Activated CD4-positive, alpha-beta T cell treated with anti-CD3 and anti-CD28 coated beads, Interleukin-2, amount 50 U/mL, for 4 hours (primary cell): Measurements from ENCODE around the gene GRM5.

Source experiments
- DNase-seq, 2 experiments: peaks; one replicate each; pipeline ENCODE4 v3.0.0-alpha.2; 2020

The GRM5 gene

GRCh38 chr11:88827018-88827676, 238.6 kb downstream of the GRM5 start:
- DNase-seq = no peak

DNA sequence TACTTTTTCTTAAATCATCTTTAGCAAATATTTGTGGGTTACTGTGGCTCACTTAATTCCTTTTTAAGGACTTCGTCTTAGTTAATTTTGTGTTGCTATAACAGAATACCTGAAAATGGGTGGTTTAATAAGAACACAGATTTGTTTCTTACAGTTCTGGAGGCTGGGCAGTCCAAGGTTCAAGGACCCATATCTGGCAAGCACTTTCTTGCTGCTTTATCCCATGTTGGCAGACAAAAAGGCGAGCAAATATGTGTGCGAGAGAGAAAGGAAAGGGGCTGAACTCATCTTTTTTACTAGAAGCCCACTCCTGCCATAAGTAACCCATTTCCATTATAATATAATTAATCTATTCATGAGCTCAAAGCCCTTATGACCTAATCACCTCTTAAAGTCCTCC, 246.2 kb downstream of the GRM5 start:
- no peak for DNase-seq

DNA sequence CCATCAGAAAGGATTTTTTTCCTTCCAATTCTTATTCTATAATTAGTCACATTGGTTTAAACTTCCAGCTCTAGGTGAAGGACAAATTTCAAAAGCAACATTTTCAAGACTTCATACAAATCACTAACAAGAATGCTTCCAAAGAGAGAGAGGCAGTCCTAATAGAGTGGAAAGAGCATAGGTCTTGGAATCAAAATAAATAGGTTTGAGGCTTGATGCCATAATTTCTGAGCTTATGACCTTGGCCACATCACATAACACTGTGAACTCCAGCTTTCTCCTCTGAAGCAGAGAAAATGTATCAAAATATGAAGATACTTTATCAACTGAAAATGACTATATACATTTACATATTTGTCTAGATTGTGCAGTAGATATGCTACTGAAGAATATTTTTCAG, 246.8 kb downstream of the GRM5 start:
- no peak for DNase-seq

- no peak for DNase-seq
Measured at GRCh38 chr11:88815505-88815904, 250.3 kb downstream of the GRM5 start.

DNA sequence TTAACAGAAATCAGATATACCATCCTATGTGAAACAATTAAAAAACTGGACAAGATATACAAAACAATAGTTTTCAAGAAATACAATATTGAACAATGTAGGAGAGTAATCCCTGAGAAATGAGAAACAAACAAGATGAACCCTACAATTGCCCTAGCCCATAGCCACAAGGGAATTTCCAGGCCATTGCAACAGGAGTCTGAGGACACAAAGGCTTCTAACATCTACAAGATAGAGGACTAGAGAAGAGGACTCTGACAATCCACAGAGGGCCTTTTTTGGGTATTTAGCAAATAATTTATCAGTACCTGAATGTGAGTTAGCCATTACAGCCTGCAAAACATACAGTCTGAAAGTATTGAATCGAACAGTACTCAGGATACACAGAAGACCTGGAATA, 251.7 kb downstream of the GRM5 start:
- DNase-seq = no peak

- no peak for DNase-seq
Measured at GRCh38 chr11:88813233-88813915, 252.4 kb downstream of the GRM5 start.

DNA sequence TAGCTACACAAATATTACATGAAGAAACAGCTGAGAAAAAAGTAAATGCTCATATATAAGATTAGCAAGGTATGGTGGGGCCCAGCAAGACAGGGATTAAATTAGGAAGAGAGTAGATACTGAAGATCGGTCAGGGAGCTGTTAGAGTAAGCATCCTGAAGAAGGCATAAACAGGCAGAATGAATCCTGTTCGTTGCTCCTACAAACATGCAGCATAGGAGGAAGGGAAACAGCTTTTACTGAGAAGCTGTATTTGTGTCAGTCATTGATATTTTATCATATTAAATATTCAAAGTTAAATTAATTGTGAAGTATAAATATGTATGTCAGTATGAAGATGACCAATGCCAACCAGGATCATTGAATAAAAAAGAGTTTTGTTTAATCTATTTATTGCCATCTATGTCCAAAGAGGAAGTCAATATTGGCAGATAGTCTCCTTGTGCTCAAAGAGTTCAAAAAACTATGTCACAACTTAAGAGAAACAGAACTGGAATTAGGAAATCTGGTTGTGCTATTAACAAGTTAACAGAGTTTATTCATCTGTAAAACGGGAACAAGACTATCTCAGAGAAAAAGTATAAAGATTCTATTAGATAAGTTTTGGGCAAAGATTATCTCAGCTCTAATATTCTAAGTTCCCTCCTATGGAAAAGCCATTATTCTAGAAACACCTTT, 255.2 kb downstream of the GRM5 start:
- DNase-seq = no peak

- no peak for DNase-seq
Measured at GRCh38 chr11:88809126-88809525, 256.7 kb downstream of the GRM5 start.

- no peak for DNase-seq
Measured at GRCh38 chr11:88807349-88807748, 258.4 kb downstream of the GRM5 start.

DNA sequence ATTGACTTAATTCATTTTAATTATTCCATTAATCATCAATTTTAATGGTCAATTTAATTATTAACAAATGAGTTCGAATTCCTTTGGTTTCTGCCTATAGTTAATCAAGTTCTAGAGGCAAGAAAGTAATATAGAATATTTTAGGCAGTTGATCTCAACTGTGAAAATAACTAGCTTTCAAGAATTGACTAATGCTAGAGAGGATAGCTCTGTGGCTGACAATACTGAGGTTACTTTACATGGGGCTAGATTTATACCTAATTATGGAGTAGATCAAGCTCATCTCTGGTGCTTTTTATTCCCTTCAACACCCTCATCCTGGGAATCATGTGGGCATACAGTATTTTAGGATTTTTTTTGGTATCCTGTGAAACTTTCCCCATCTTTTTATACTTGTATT, 259.4 kb downstream of the GRM5 start:
- no peak for DNase-seq

GRCh38 chr11:88801484-88802123, 264.2 kb downstream of the GRM5 start:
- no peak for DNase-seq

DNA sequence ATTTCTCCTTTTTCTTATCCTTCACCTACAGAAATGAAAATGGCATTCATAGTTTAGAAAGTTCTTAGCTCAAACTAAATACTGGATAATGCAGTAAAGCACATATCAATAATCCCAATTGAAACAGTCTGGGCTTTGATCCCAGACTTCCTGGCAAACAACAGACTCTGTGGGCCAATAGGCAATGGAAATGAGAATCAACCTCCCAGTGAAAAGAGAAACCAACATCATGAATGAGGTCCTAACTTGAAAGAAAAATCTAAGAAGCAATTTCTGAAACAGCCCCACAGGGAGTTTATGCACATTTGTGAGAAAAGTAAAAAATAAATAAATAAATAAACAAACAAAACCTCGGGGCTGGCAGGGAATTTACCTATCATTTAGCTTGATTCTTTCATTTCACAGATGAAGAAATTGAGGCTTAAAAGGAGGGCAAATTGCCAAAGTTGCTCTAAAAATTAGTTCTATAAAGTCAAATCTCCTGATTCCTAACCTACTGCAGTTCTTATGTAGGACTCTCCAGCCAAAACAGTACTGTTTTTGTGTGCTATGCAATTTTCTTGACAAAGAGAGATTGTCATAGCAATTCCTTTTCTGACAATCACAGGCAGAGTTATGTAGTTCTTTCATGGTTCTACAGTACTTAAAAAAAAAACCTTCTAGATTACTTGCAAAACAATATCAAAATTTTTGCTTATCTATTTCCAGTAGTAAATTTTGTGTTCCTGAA, 265.8 kb downstream of the GRM5 start:
- DNase-seq = no peak

GRCh38 chr11:88790182-88790581, 275.6 kb downstream of the GRM5 start:
- DNase-seq = no peak

DNA sequence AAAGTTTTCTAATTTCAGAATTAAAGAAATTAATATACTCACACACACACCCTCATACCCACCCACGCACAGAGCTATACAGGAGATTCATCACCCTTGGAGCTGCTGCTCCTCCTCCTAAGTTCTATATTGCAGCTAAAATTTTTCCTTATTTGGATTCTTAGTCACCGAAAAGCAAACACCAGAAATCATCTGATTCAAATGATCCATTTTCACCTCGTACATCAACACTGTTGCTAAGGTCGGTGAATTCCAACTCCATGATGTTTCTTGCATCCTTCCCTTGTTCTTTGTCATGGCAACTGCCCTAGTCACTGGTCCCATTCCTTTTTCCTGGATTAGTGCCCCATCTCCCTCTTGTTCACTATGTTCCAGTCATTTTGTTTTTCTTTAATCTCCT, 286.2 kb downstream of the GRM5 start:
- no peak for DNase-seq

DNA sequence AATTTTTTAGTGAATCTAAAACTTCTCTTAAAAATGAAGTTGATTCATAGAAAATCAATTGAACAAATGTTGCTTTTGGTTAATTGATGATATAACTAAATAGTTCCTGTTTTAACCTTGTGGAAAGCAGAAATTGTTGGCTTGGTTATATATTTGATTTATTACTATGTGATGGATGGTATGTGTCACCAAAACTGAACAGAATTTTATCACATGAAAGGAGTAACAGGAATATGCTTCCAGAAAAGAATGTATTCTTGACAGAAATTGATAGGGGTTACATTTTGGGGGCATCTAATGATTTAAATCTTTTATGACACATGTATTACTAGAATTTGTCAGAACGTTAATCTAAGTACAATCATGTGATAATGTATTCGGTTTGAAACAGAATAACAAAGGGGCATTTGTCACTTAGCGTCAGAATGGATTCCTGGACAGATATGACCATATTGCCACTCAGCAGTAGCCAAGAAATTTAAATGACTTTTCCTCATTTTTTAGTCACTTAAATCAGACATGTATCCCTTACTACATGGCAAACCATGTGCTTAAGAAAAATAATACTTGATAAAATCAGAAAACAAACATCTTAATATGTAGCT, 295.2 kb downstream of the GRM5 start:
- DNase-seq = no peak

GRCh38 chr11:88744140-88744539, 321.6 kb downstream of the GRM5 start:
- no peak for DNase-seq

GRCh38 chr11:88739524-88739923, 326.3 kb downstream of the GRM5 start:
- no peak for DNase-seq

- DNase-seq = no peak
Measured at GRCh38 chr11:88709567-88709966, 356.2 kb downstream of the GRM5 start.

GRCh38 chr11:88704485-88704884, 361.3 kb downstream of the GRM5 start:
- no peak for DNase-seq

DNA sequence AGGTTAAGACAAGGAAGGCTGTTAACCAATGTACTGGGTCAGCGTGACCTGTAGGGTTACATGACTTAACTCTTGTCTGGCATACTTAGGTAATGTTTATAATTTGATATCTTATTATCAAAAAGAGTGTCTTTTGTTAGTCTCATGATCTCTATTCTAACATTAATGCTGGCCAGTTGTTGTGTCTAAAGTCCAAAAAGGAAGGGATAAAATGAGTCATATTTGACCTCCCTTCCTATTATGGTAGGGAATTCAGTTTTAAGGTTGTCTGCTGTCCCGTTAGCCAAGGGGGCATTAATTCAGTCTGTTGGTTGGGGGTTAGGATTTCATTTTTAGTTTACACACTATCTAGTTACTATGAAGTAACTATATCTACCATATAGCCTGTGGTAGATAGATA, 364.0 kb downstream of the GRM5 start:
- no peak for DNase-seq

DNA sequence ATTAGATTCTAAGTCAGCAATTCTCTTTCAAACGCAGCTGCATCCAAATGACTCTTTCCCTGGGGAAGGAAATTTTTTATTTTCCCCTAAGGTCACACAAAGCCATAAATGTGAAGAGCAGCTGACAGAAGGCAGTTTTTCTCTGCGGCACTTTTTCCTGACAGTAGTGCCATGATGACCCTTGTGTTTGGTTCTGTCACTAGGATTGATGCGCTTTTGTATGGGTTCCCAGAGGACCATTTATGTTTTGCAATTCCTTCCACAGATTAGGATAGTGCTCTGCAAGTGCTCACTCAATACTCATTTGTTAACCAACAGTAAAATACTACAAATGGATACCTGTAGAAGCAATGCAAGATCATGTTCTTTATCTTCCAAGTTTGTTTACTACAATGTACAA, 368.6 kb downstream of the GRM5 start:
- DNase-seq = no peak

DNA sequence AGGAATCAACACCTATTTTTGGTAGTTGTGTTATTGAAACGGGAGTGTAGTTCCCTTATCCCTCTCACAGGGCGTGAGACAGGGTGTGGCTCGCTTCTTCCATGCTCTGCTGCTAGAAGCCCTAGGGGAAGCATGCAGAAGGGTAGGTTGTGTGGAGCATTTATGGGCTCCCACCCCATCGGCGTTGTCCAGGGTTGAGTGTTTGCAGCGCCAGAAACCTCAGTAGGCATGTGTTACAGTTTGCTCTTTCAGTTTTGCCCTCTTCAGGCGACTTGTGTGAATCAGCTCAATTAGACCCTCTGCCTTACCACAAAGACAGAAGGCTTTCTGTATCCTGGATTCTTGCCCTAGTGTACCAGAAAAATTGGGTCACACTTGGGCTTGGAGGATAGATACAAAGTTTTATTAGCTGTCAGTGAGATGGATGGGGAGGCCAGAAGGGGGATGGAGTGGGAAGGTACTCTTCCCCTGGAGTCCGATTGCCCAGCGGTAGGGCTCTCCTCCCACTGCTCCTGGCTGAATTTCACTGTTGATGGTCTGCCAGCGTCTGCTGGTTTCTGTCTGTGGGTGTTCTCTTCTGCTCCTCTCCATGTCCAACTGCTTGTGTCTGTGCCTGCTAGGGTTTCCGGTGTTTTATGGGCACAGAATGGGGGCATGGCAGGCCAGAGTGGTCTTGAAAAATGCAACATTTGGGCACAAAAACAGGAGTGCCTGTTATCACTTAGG, 369.9 kb downstream of the GRM5 start:
- no peak for DNase-seq
